Measurements from ENCODE around the gene NSMCE3. TPM values are rescaled to one million over a fixed set of nuclear protein-coding genes. Genes with fewer than 3 reads are reported as not detected.

Gene NSMCE3
- total RNA-seq, 1 experiment from 2014 or later: 1.9 TPM

DNA sequence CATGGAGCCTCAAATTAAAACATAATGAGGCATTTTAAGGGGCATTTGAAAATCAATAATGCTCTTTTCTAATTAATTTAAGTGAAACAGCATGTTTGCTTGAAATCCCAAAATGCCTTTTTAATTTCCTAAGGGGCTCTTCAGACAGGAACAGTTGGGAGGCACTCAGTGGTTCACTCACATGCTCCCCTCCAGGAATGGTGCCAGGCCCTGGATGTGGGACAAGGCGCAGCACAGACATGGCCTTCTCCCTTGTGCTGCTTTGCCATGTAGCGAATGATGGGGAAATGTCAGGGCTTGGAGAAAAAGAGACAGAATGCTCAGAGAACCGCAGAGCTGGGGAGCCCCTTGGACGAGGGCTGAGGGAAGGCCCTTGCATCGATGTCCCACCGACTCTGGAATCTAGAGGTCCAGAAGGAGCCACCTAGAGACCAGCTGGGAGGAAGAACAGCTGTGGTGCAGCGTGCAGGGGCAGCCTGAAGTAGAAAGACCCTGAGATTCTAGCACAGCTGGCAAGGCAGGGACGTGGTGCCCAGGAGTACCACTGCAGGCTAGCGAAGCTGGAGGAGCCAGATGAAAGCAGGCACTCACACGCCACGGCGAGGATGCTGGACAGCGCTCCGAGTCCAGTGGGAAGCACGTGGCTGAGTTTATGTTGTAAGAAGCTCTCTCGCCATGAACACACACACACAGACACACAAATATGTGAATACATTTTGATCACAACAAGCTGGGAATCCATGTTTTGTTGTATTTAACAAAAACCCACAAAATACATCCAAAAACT lies 27.0 kb downstream of the NSMCE3 start:
- DNase-seq: no peak
- Mint-ChIP-seq H3K27me3 (ENCODE audit: unreplicated experiment) (no peaks in the 10 kb centered on the region), H3K9me3 (ENCODE audit: low read depth, unreplicated experiment) (no peaks in the 10 kb centered on the region), H3K4me1 (ENCODE audit: low read depth, unreplicated experiment) (no peaks in the 10 kb centered on the region), H3K4me3 (ENCODE audit: low read depth, unreplicated experiment) (no peak overlapping the region), H3K27ac (ENCODE audit: unreplicated experiment) (no peak overlapping the region), H3K36me3 (ENCODE audit: insufficient read depth, unreplicated experiment) (no peaks in the 10 kb centered on the region)
- no TSS peak for BruUV-seq (replicated peaks)
- TF ChIP-seq, protein P1, sequence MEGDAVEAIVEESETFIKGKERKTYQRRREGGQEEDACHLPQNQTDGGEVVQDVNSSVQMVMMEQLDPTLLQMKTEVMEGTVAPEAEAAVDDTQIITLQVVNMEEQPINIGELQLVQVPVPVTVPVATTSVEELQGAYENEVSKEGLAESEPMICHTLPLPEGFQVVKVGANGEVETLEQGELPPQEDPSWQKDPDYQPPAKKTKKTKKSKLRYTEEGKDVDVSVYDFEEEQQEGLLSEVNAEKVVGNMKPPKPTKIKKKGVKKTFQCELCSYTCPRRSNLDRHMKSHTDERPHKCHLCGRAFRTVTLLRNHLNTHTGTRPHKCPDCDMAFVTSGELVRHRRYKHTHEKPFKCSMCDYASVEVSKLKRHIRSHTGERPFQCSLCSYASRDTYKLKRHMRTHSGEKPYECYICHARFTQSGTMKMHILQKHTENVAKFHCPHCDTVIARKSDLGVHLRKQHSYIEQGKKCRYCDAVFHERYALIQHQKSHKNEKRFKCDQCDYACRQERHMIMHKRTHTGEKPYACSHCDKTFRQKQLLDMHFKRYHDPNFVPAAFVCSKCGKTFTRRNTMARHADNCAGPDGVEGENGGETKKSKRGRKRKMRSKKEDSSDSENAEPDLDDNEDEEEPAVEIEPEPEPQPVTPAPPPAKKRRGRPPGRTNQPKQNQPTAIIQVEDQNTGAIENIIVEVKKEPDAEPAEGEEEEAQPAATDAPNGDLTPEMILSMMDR (IDR thresholded peaks at IDR 0.05; ENCODE audit: unreplicated experiment): no peak
- intact Hi-C loops (cut with micrococcal nuclease; ENCODE audit: unreplicated experiment): no loop called here
- CTCF ChIA-PET: no interaction called here

DNA sequence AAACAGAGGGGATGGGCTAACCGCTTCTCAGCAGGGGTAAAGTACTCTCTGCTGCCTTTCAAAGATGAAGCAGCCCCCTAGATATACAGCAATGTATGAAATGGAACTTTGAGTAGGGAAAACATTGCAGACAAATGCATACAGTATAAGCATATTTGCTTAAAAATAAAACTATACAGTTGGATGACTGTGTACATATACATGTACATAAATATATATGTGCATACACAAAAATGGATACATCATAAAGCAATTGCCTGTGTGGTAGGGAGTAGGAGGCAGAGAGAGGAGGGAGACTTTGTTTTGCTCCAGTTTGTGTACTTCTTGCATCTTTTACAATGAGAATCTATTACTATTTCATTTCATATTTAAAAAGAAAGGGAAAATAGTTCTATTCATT lies 28.4 kb downstream of the NSMCE3 start:
- DNase-seq: no peak
- H3K36me3 Mint-ChIP-seq (ENCODE audit: insufficient read depth, unreplicated experiment): no peaks in the 10 kb centered on the region
- no TSS peak for BruUV-seq (replicated peaks)
- H3K27me3 Mint-ChIP-seq (ENCODE audit: unreplicated experiment): no peaks in the 10 kb centered on the region
- intact Hi-C loops (cut with micrococcal nuclease; ENCODE audit: unreplicated experiment): no loop called here
- no peak overlapping the region for H3K27ac Mint-ChIP-seq (ENCODE audit: unreplicated experiment)
- TF ChIP-seq, protein P1 (IDR thresholded peaks at IDR 0.05; ENCODE audit: unreplicated experiment): no peak
- CTCF ChIA-PET: no interaction called here
- no peaks in the 10 kb centered on the region for H3K4me1 Mint-ChIP-seq (ENCODE audit: low read depth, unreplicated experiment)
- H3K4me3 Mint-ChIP-seq (ENCODE audit: low read depth, unreplicated experiment): no peak overlapping the region
- H3K9me3 Mint-ChIP-seq (ENCODE audit: low read depth, unreplicated experiment): no peaks in the 10 kb centered on the region

DNA sequence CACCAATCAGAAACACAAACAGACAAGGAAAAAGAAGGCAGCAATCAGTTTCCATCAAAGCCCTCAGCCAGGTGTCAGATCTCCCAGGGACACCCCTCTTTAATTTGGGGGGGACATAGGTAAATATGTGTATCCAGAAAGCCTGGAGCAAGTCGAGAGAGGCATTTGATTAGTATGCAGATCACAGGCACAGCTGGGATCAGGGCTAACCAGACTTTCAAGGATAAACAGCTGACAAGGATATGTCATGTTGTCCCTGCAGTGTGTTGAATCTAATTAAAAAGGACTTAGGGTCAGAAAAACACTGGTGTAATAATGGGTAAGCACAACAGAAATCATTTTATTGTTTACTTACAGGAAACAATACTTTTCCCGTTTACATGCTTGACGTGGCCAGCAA lies 30.2 kb downstream of the NSMCE3 start:
- no peak overlapping the region for H3K27ac Mint-ChIP-seq (ENCODE audit: unreplicated experiment)
- H3K4me1 Mint-ChIP-seq (ENCODE audit: low read depth, unreplicated experiment): no peaks in the 10 kb centered on the region
- BruUV-seq (replicated peaks): no TSS peak
- CTCF ChIA-PET: no interaction called here
- DNase-seq: no peak
- no peaks in the 10 kb centered on the region for H3K27me3 Mint-ChIP-seq (ENCODE audit: unreplicated experiment)
- TF ChIP-seq, protein P1 (IDR thresholded peaks at IDR 0.05; ENCODE audit: unreplicated experiment): no peak
- no peaks in the 10 kb centered on the region for H3K36me3 Mint-ChIP-seq (ENCODE audit: insufficient read depth, unreplicated experiment)
- intact Hi-C loops (cut with micrococcal nuclease; ENCODE audit: unreplicated experiment): no loop called here
- H3K4me3 Mint-ChIP-seq (ENCODE audit: low read depth, unreplicated experiment): no peak overlapping the region
- no peaks in the 10 kb centered on the region for H3K9me3 Mint-ChIP-seq (ENCODE audit: low read depth, unreplicated experiment)

DNA sequence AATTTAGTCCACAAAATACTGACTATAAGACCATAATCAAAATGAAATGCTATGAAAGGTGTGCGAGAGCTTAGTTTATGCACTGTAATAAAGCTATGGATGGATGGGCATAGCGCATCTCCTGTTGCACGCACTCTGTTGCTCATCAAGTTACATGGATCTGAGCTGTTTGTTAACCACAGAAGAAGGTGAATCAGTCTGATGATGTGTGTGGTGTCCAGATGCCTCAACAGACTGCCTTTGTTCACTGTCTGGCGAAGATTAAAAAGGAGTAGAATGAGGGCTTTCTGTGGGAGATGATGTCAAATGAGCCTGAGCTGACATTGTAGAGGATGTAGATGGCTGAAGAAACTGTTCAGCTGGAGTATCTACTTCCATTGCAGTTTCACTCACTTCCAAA lies 36.1 kb downstream of the NSMCE3 start:
- Mint-ChIP-seq H3K36me3 (ENCODE audit: insufficient read depth, unreplicated experiment) (no peaks in the 10 kb centered on the region), H3K9me3 (ENCODE audit: low read depth, unreplicated experiment) (peaks cover 4% of the 10 kb centered on the region), H3K4me3 (ENCODE audit: low read depth, unreplicated experiment) (no peak overlapping the region), H3K27ac (ENCODE audit: unreplicated experiment) (no peak overlapping the region), H3K4me1 (ENCODE audit: low read depth, unreplicated experiment) (no peaks in the 10 kb centered on the region), H3K27me3 (ENCODE audit: unreplicated experiment) (no peaks in the 10 kb centered on the region)
- intact Hi-C loops (cut with micrococcal nuclease; ENCODE audit: unreplicated experiment): no loop called here
- no TSS peak for BruUV-seq (replicated peaks)
- no peak for DNase-seq
- TF ChIP-seq, protein P1 (IDR thresholded peaks at IDR 0.05; ENCODE audit: unreplicated experiment): no peak
- CTCF ChIA-PET: no interaction called here

All from Calu3 (cell line).